HS-27A (cell line): ENCODE measurements around the gene SF3B2.
"Not testable (repeated sequence)": the region's sequence is repeated elsewhere in the genome, so short reads cannot be mapped to it uniquely, and the experiment has no call there.

Source experiments
- DNase-seq: peaks from one replicate; pipeline ENCODE4 v3.0.0-alpha.2; 2012; ENCODE audit warnings: low read depth, missing footprints

SF3B2 gene

GRCh38 chr11:66015936-66016792 is 36.0 kb upstream of the SF3B2 start:
- DNase-seq = no peak

DNA sequence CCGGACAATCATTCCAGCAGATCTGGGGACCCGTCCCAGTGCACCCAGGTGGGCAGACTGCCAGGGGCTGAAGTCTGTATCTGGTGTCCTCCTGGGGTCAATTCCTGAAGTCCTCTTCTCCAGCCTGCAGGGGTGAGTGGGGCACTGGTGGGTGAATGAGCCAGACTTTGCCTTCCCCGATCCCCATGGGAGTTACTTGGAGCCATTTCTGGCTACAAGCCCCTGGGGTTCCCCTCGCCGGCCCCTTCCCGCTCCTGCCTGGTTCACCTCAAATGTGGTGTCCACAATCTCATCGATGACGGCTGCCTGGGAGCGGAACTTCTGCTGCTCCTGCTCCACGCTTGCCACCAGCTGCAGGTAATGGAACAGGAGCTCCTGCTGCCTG is 35.4 kb upstream of the SF3B2 start:
- DNase-seq = no peak

DNA sequence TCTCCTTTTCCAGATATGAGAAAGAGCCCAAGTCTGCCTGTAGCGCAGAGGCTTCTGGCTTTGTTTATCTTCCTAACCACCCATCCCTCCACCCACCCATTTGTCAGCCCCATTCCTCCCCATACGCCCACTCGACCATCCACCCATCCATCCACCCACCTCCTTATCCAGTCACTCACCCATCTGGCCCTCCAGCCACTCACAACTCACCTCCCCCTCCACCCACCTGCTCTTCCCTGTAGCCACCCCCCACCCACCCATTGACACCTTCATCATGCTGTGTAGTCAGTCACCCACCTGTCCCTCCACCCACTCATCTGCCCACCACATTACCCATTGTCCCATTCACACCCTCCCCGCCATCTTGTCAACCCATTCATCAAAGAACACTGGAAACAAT is 34.8 kb upstream of the SF3B2 start:
- DNase-seq = no peak

DNA sequence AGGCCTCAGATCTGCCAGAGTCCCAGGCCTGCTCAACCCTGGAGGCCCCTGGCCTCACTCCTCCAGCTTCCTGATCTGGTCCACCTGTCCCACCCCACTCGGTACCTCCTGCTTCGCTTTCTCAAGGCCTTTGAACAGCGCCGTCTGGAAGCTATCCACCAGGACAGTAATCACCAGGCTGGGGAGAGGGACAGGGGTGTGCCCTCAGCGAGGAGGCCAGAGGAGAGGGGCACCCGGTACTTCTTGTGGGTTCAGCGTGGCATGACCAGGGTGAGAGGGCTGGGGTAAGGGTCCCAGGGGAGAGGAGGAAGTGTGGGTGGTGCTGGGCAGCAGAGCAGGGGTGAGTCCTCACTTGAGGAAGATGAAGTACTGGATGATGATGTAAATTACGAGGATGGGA is 32.0 kb upstream of the SF3B2 start:
- no peak for DNase-seq

DNA sequence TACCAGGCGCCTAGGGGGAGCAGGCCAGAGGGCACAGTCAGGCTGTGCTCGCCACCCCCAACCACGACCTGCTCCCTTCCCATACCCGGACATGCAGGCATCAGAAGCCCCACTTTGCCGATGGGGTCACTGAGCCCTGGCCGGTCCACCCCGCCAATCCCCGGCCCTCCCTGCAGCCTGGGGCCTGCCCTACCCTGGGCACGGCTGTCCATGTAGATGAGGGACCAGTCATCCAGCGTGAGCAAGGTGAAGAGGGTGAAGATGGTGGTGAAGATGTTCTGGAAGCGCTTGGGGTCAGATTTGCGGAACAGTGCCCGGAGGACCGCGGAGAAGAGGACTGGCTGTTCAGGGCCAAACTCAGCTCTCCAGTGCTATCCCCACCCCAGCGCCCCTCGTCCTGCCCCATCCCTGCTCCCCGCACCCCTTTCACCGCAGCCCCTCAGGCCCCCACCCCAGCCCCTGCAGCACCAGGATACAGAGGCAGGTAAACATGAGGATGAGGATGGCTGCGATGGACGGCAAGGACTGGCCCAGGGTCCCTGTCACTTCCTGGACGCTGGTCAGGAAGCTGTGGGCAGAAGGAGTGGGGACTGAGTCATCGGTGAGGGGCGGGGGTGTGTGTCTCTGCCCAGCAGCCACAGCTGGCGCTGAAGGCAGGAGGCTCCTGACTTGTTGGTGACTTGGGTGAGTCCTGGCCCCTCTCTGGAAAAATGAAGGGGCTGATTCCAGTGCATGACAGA is 31.4 kb upstream of the SF3B2 start:
- peak; percentile 73 for DNase-seq

DNA sequence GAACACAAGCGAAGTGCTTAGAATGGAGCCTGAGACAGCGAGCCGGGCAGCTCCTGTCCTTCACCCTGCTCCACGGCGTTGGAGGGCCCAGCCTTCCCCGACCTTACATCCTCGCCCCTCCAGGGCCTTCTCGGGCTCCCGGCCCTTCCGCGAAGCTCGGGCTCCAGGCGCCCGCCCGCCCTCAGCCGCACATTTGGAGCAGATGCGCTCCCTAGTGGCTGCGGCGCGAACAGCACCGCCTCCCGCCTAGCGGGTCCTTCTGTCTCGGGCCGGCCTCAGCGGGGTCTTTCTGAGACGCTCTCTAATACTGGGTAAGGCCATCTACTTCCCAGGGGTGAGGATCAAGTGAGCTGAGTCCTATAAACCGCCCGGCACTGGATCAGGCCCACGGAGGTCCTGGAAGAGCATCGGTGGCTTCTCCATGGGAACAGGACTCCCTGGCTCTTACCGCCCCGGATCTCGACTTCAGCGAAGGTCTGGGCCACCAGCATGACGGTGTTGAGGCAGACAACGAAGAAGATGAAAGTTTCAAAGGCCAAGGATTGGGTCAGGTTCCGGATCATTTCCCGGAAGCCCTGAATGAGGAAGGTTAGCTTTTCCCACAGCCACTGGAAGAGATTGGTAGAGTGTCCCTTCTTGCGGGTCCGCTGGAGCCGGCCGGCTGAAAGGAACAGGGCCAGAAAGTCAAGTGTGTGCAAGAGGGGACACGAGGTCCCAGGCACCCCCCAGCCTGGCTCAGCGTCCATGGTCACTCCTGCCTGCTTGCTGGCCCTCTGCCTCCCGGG is 29.6 kb upstream of the SF3B2 start:
- no peak for DNase-seq

DNA sequence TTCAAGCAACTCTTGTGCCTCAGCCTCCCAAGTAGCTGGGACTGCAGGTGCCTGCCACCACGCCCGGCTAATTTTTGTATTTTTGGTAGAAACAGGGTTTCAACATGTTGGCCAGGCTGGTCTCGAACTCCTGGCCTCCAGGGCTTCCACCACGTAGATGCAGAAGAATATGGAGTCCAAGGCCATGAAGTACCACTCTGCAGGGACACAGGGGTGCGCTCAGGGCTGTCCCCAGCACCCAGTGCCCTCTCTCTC is 29.1 kb upstream of the SF3B2 start:
- DNase-seq = not testable (repeated sequence)

- DNase-seq = no peak
Observed at GRCh38 chr11:66026017-66026529, 26.1 kb upstream of the SF3B2 start, which contains the start of gene CATSPER1. Gene CATSPER1 (minus strand): TSS chr11:66026479. CDS start chr11:66026379, 100 bp downstream.

DNA sequence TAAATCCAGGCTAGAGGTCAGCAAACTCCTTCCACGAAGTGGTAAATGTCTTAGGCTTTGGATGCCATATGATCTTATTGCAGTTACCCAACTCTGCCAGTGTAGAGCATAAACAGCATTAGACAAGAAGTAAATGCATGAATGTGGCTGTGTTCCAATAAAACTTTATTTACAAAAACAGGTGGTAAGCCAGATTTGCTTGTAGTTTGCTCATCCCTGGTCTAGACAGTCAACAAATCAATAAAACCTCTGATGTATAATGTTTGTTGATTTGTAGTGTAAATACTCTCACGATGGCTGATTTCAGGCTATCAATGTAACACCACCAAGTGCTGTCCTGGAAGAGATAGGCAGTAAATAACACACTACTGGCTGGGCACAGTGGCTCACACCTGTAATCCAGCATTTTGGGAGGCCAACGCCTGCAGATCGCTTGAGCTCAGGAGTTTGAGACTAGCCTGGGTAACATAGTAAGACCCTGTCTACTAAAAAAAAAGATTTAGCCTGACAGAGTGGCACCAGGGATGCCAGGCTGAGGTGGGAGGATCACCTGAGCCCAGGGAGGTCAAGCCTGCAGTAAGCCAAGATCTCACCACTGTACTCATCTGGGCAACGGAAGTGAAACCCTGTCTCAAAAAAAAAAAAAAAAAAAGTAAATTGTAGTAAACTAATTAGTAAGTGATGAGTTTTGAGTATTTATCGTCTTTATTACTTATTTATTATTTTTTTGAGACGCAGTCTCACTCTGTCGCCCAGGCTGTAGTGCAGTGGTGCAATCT is 19.0 kb upstream of the SF3B2 start:
- DNase-seq = no peak

DNA sequence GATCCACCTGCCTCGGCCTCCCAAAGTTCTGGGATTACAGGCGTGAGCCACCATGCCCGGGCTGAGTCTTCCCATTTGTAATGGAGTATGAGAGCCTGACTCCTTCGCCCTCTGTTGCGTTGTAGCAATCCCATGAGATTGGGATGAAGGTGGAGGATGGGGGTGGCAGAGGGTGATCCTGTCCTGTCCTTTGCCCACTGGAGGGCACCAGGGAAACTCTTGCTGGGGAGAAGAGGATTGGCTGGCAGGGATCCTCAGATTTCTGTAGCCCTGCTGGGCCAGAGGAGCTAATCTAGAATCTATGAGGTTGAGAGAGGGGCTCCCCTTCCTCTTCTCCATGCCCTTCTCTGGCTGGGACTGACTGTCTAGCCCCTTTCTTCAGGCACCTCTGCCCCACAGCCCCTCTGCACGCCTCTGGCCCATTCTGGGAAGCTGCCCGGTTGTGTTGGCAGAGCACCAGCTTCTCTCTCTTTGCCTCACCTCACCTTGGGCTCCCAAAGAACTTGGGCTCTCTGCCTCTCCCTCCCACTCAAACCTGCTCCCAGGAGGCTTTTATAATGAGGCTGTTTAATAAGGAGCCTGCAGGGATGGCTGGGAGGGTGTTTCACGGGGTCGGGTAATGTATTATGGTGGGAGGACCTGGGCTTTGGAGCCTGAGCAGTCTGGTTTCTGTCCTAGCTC is 16.4 kb upstream of the SF3B2 start:
- DNase-seq = no peak

DNA sequence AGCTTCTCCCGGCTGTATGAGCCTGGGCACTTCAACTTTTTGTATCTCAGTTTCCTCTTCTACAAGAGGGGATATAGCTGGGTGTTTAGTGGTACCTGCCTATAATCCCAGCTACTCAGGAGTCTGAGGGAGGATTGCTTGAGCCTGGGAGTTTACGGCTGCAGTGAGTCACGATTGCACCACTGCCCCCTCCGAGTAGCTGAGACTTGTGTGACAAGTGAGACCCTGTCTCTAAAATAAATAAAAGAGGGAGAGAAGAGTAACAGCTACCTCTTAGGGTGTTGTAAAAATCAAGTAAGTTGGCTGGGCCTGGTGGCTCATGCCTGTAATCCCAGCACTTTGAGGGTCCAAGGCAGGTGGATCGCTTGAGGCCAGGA is 15.8 kb upstream of the SF3B2 start:
- no peak for DNase-seq

- no peak for DNase-seq
Observed at GRCh38 chr11:66037327-66037726, 14.8 kb upstream of the SF3B2 start.

- DNase-seq = no peak
Observed at GRCh38 chr11:66039765-66040164, 12.4 kb upstream of the SF3B2 start.

- DNase-seq = no peak
Observed at GRCh38 chr11:66042227-66042995, 9.8 kb upstream of the SF3B2 start.

- DNase-seq = no peak
Observed at GRCh38 chr11:66042996-66043906, 8.9 kb upstream of the SF3B2 start.

DNA sequence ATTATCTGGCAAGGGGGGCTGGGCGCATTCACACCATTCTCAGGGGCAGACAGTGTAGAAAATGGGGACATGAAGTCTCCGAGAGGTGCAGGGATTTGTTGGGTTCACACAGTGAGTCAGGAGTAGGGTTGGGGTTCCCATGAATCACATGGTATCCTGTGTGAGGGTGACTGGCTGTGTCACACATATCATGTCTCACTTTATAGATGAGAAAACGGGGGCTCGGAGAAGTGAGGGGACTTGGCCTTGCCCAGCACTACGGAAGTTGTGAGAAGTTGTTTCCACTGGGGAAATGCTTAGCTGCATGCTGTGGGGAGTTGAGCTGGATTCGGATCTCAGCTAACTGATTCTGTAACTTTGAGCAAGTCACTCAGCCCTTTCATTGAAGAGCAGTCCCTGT is 7.4 kb upstream of the SF3B2 start:
- no peak for DNase-seq

DNA sequence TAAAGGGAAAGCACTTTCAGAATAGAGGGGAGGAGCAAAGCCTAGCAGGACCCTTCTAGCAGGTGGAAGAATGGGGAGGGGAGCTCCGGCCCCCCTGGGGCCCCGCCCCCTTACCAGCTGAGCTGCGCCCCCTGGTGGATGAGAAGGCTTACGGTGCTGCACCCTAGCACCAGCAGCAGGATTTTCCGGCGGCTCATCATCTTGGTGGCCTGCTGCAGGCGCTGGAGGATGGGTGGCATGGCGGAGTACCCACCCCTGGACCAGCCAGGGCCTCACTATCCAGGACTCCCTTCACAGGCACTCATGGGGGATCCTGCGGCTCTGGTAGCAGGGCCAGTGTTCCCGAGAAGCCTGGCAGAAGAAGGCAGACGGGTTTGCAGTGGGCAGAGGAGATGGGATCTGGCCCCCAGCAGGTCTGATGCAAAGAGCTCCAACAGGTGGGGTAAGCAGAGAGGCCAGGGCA is 7.0 kb upstream of the SF3B2 start:
- DNase-seq = no peak

GRCh38 chr11:66046901-66047300 is 5.3 kb upstream of the SF3B2 start:
- no peak for DNase-seq
